GM12878 (cell line): ENCODE data around the gene PRR15L. TPM values are rescaled to one million over a fixed set of nuclear protein-coding genes. Genes with fewer than 3 reads are reported as not detected.

ENCODE experiments used
- ATAC-seq: fragments of 200-7000 bp; cut with Tn5 transposase; 3 replicates; pipeline ENCODE4 v1.9.1; 2020; ENCODE audit warnings: mild to moderate bottlenecking, moderate library complexity
- BruUV-seq: library from RNA; stranded (reverse); fragments of 400-500 nt; replicated peaks from 2 replicates; lab custom pipeline; 2021; lab: Mats Ljungman, UMichigan
- CTCF ChIA-PET: fragments of 300-600 bp; sonication (Branson Sonifier 250); formaldehyde crosslinking; extraction: SDS; loops from one replicate; lab custom pipeline; 2021; ENCODE audit warnings: inconsistent platforms; lab: Yijun Ruan, JAX
- POLR2A ChIA-PET: fragments of 350-600 bp; formaldehyde crosslinking; extraction: SDS; loops from one replicate; lab custom pipeline; 2021; ENCODE audit warnings: inconsistent platforms; lab: Charles Lee
- RAD21 ChIA-PET: fragments of 300-600 bp; sonication (Branson Sonifier 250); formaldehyde crosslinking; loops from one replicate; lab custom pipeline; 2023; ENCODE audit warnings: antibody characterized with exemption; ENCODE audit not compliant: unreplicated experiment; lab: Charles Lee
- SMC1A ChIA-PET: fragments of 300-600 bp; sonication (Branson Sonifier 250); formaldehyde crosslinking; loops from one replicate; lab custom pipeline; 2023; ENCODE audit not compliant: unreplicated experiment, uncharacterized antibody; lab: Charles Lee
- DNase-seq: peaks from one replicate; pipeline ENCODE4 v3.0.0-alpha.2; 2011; ENCODE audit warnings: low read depth, low spot score
- FAIRE-seq: peaks from 3 replicates; lab custom pipeline; 2011; peaks lifted over from hg19 to GRCh38; lab: Jason Lieb, UNC
- H2AFZ ChIP-seq: 2 replicates; pipeline ENCODE4 v1.6.0; 2011; ENCODE audit warnings: low read depth, low read length, control low read depth; ENCODE audit not compliant: control insufficient read depth
- H3K27ac ChIP-seq: 2 replicates; pipeline ENCODE4 v1.5.1; 2011; ENCODE audit warnings: control low read depth; ENCODE audit not compliant: control insufficient read depth, insufficient read depth
- H3K27me3 ChIP-seq, 2 experiments: replicated peaks in 1 of 2; 2 replicates each; pipeline versions ENCODE4 v1.6.0 to v1.6.1; 2011; ENCODE audit warnings: low read length in 1 of 2; ENCODE audit not compliant: control insufficient read depth in 2 of 2, insufficient read depth in 2 of 2
- H3K36me3 ChIP-seq, 2 experiments: 2 replicates each; pipeline ENCODE4 v1.5.1; 2011; ENCODE audit warnings: low read length in 1 of 2; ENCODE audit not compliant: control insufficient read depth in 2 of 2, insufficient read depth in 2 of 2
- H3K4me1 ChIP-seq: 2 replicates; pipeline ENCODE4 v1.6.1; 2011; ENCODE audit warnings: mild to moderate bottlenecking, low read length, moderate library complexity, mixed read lengths; ENCODE audit not compliant: control insufficient read depth, insufficient read depth
- H3K4me2 ChIP-seq: 2 replicates; pipeline ENCODE4 v1.6.0; 2011; ENCODE audit warnings: control low read depth; ENCODE audit not compliant: control insufficient read depth, insufficient read depth
- H3K4me3 ChIP-seq: fragments of 200-600 bp; sonication (generic); 2 replicates; pipeline ENCODE4 v1.5.1; 2016
- H3K79me2 ChIP-seq: 2 replicates; pipeline ENCODE4 v1.6.0; 2011; ENCODE audit warnings: low read length; ENCODE audit not compliant: control insufficient read depth, insufficient read depth
- H3K9ac ChIP-seq: 2 replicates; pipeline ENCODE4 v1.8.0; 2011; ENCODE audit warnings: low read length, control low read depth, mixed read lengths; ENCODE audit not compliant: control insufficient read depth, insufficient read depth
- H3K9me3 ChIP-seq: replicated peaks from 3 replicates; pipeline ENCODE4 v1.5.1; 2011; ENCODE audit warnings: mild to moderate bottlenecking, low read length; ENCODE audit not compliant: control insufficient read depth, insufficient read depth
- H4K20me1 ChIP-seq: 2 replicates; pipeline ENCODE4 v1.6.0; 2011; ENCODE audit not compliant: control insufficient read depth, insufficient read depth
- BRCA1 ChIP-seq: IDR thresholded peaks from 2 replicates; pipeline ENCODE4 v1.6.1; 2011; ENCODE audit warnings: low read depth, low read length, improper control_type of control experiment
- GABPA ChIP-seq: IDR thresholded peaks from 2 replicates; pipeline ENCODE4 v1.6.1; 2014; ENCODE audit warnings: antibody characterized with exemption, low read depth, mild to moderate bottlenecking, inconsistent platforms
- HDAC2 ChIP-seq: fragments of 200-600 bp; sonication (generic); IDR thresholded peaks from 2 replicates; pipeline ENCODE4 v1.6.1; 2017
- MEF2B ChIP-seq: fragments of 450-650 bp; IDR thresholded peaks from 2 replicates; pipeline ENCODE4 v1.6.1; 2018; ENCODE audit warnings: mild to moderate bottlenecking, moderate library complexity; ENCODE audit not compliant: partially characterized antibody, poor library complexity, severe bottlenecking
- MXI1 ChIP-seq: fragments of 150-350 bp; IDR thresholded peaks from 2 replicates; pipeline ENCODE4 v1.6.1; 2011; ENCODE audit warnings: low read depth, mild to moderate bottlenecking, inconsistent platforms, low read length, improper control_type of control experiment
- SPI1 ChIP-seq: IDR thresholded peaks from 2 replicates; pipeline ENCODE4 v1.6.1; 2011; ENCODE audit warnings: low read depth, mild to moderate bottlenecking, low read length, moderate library complexity, borderline replicate concordance; ENCODE audit not compliant: insufficient read depth
- SREBF2 ChIP-seq: IDR thresholded peaks from 2 replicates; pipeline ENCODE4 v1.6.1; 2012; ENCODE audit warnings: mild to moderate bottlenecking, low read length
- SUZ12 ChIP-seq: fragments of 200-600 bp; sonication (generic); IDR thresholded peaks from one replicate; pipeline ENCODE4 v1.6.1; 2018; ENCODE audit warnings: antibody characterized with exemption, mild to moderate bottlenecking; ENCODE audit not compliant: unreplicated experiment
- TARDBP ChIP-seq: IDR thresholded peaks from 2 replicates; pipeline ENCODE4 v1.6.1; 2016; ENCODE audit warnings: borderline replicate concordance
- ZBTB4 ChIP-seq: fragments of 450-650 bp; formaldehyde crosslinking; IDR thresholded peaks from 2 replicates; pipeline ENCODE4 v1.4.0; 2022; ENCODE audit warnings: mild to moderate bottlenecking, moderate library complexity
- WGBS: methylation state at CpG from one replicate; pipeline ENCODE4 v1.1.6; 2016; ENCODE audit warnings: low lambda C conversion rate; ENCODE audit not compliant: insufficient replicate concordance, insufficient coverage; ENCODE audit errors: missing lambda C conversion rate; 5-methylcytosine and 5-hydroxymethylcytosine counted together
- in situ Hi-C: fragments of 300-500 bp; cut with MboI; formaldehyde crosslinking; loops from 9 replicates; pipeline ENCODE4 v1.14.3; 2018; ENCODE audit warnings: mixed read lengths
- intact Hi-C: fragments of 100-400 bp; cut with micrococcal nuclease; formaldehyde crosslinking; loops from one replicate; pipeline ENCODE4 v1.14.2; 2022; ENCODE audit not compliant: unreplicated experiment
- polyA plus RNA-seq, 11 experiments: library from polyadenylated mRNA; depleted of rRNA in 4 of 11; unstranded in 6 of 11; stranded (reverse) in 5 of 11; fragments of >200 nt; fragmentation: Nextera tagmentation in 4 of 11; fragmentation: Illumina TruSeq in 1 of 11; extraction: Ambion mirVana in 4 of 11; extraction: Trizol in 1 of 11; gene quantifications; 1 replicate in 1 of 11; 2 replicates in 10 of 11; pipeline versions ENCODE4 v1.2.1 to v1.2.3, GENCODE V29; 2011 to 2016; ENCODE audit warnings: inconsistent platforms in 2 of 11, missing spikeins in 2 of 11, low read depth in 1 of 11
- total RNA-seq, 4 experiments: library from RNA; depleted of rRNA in 3 of 4; stranded (reverse); fragments of >200 nt in 3 of 4; fragmentation: Illumina TruSeq in 1 of 4; extraction: Trizol in 1 of 4; gene quantifications; 2 replicates each; pipeline versions ENCODE4 v1.2.1 to v1.2.3, GENCODE V29; 2013 to 2021

Gene PRR15L
- total and polyA plus RNA-seq, 10 of the 15 experiments (the other 5 are each of a cell fraction or from before 2014, with no cell fraction given), result 0.11 to 0.18 TPM; not detected in 8

- CTCF ChIA-PET, result interaction anchor here (1.2 kb wide), 1 partner anchor 22 kb away, joined by 4 read pairs; no protein-coding TSS in a partner anchor
- intact Hi-C loops, result no loop called here
- SMC1A ChIA-PET, result interaction anchor here (1.1 kb wide), 1 partner anchor 9 kb away, joined by 3 read pairs; no protein-coding TSS in a partner anchor
- TF ChIP-seq SPI1, result no peak
- no peak for TF ChIP-seq HDAC2
- TF ChIP-seq MXI1, result no peak
- TF ChIP-seq ZBTB4, result no peak
- TF ChIP-seq SUZ12, result no peak
- no peak for TF ChIP-seq MEF2B
- no peak for TF ChIP-seq SREBF2
- no peak for TF ChIP-seq GABPA
- TF ChIP-seq TARDBP, result no peak
- TF ChIP-seq BRCA1, result no peak
- peaks cover 4% of the 10 kb centered on the region in 2 experiments; a peak in 3 of 4 replicates for H3K36me3 ChIP-seq
- FAIRE-seq (no peak), DNase-seq (no peak), ATAC-seq (no peak)
- no peak overlapping the region for H3K27ac ChIP-seq
- 95% methylated on average over 18 of the region's 20 CpGs for WGBS
- POLR2A ChIA-PET, result no interaction called here
- in situ Hi-C loops, result no loop called here
- no peaks in the 10 kb centered on the region for H3K79me2 ChIP-seq
- H2AFZ ChIP-seq, result no peak overlapping the region
- no peak overlapping the region for H3K4me2 ChIP-seq
- H3K4me3 ChIP-seq, result no peak overlapping the region
- no peaks in the 10 kb centered on the region for H4K20me1 ChIP-seq
- no peaks in the 10 kb centered on the region for H3K27me3 ChIP-seq
- H3K9me3 ChIP-seq, result no peaks in the 10 kb centered on the region
- no peak overlapping the region for H3K9ac ChIP-seq
- RAD21 ChIA-PET, result no interaction called here
- no peaks in the 10 kb centered on the region for H3K4me1 ChIP-seq
- no TSS peak for BruUV-seq
Observed at GRCh38 chr17:47927821-47928400, 29.8 kb downstream of the PRR15L start.
